HuH-7 (cell line): ENCODE measurements around the gene CENPE.
A peak's percentile ranks its signal among the peaks of the same experiment; 100 is the strongest.
"Not testable (repeated sequence)": the region's sequence is repeated elsewhere in the genome, so short reads cannot be mapped to it uniquely, and the experiment has no call there.

ENCODE experiments used
- DNase-seq: peaks from one replicate; pipeline ENCODE4 v3.0.0; 2011; ENCODE audit warnings: low spot score

The CENPE gene, protein sequence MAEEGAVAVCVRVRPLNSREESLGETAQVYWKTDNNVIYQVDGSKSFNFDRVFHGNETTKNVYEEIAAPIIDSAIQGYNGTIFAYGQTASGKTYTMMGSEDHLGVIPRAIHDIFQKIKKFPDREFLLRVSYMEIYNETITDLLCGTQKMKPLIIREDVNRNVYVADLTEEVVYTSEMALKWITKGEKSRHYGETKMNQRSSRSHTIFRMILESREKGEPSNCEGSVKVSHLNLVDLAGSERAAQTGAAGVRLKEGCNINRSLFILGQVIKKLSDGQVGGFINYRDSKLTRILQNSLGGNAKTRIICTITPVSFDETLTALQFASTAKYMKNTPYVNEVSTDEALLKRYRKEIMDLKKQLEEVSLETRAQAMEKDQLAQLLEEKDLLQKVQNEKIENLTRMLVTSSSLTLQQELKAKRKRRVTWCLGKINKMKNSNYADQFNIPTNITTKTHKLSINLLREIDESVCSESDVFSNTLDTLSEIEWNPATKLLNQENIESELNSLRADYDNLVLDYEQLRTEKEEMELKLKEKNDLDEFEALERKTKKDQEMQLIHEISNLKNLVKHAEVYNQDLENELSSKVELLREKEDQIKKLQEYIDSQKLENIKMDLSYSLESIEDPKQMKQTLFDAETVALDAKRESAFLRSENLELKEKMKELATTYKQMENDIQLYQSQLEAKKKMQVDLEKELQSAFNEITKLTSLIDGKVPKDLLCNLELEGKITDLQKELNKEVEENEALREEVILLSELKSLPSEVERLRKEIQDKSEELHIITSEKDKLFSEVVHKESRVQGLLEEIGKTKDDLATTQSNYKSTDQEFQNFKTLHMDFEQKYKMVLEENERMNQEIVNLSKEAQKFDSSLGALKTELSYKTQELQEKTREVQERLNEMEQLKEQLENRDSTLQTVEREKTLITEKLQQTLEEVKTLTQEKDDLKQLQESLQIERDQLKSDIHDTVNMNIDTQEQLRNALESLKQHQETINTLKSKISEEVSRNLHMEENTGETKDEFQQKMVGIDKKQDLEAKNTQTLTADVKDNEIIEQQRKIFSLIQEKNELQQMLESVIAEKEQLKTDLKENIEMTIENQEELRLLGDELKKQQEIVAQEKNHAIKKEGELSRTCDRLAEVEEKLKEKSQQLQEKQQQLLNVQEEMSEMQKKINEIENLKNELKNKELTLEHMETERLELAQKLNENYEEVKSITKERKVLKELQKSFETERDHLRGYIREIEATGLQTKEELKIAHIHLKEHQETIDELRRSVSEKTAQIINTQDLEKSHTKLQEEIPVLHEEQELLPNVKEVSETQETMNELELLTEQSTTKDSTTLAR (N-terminal part only)

DNA sequence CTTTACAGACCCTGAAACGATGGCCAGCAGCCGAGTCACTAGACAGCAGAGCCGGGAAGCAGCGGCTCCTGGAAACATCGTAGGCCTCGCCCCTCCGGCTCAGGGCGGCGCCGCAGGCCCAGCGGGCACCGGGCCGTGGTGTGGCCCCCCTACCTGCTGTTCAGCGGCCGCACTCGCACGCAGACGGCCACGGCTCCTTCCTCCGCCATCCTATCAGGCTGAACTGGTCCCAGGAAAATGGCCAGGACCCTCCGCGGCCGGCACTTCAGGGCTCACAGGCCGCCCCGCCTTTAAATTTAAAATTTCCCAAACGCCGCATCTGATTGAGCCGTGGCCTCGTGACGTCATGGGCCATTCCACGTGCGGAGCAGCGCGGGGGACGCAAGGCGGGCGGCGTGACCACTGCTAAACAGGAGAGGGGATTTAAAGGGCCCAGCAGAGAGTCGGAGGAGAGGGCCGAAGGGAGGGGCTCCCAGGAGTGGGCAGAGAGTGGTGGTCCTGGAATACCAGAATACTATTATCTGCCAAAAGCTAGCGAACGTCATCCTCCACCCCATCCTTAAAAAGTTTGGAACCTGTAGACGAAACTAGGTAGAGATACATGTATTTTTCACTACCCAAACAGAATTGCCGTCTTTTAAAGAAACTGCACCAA is at the start of gene CENPE:
CENPE (minus strand) TSS at position 233 of the 655 bp plus-strand sequence; CDS start at position 209, 24 bp downstream.
- DNase-seq = peak; percentile 53

DNA sequence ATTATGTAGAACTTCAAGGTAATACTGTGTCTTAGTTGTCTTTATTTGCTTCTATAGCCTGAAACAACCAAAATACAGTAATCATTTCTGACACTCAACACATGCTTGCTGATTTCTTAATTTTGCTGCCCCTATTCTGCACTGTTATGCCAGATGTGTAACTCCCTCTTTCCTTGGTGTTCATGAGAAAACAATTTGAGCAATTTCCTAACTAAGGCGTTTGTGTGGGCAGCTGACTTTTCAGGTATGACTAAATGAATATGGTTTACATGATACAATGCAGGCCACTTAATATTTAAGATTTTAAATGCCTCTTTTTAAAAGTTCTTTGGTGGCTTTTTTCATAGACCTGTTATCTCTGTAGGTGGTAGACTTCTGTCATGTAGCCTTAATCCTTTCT is 46.1 kb upstream of the CENPE start:
- no peak for DNase-seq

DNA sequence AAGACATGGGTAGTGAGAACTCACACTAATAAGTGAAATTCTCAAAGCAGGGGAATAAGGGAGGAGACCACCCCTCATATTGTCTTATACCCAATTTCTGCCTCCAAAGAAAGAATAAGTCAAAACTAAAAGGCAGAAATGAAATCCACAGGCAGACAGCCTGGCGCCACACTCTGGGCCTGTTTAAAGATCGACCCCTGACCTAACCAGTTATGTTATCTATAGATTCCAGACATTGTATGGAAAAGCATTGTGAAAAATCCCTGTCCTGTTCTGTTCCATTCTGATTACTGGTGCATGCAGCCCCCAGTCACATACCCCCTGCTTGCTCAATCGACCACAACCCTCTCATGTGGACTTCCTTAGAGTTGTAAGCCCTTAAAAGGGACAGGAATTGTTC is 32.8 kb upstream of the CENPE start:
- not testable (repeated sequence) for DNase-seq

DNA sequence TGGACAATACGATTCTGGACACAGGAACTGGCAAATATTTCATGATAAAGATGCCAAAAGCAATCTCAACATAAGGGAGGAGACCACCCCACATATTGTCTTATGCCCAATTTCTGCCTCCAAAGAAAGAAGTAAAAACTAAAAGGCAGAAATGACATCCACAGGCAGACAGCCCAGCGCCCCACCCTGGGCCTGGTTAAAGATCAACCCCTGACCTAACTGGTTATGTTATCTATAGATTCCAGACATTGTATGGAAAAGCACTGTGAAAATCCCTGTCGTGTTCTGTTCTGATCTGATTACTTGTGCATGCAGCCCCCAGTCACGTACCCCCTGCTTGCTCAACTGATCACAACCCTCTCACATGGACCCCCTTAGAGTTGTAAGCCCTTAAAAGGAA is 25.4 kb upstream of the CENPE start:
- DNase-seq = not testable (repeated sequence)

DNA sequence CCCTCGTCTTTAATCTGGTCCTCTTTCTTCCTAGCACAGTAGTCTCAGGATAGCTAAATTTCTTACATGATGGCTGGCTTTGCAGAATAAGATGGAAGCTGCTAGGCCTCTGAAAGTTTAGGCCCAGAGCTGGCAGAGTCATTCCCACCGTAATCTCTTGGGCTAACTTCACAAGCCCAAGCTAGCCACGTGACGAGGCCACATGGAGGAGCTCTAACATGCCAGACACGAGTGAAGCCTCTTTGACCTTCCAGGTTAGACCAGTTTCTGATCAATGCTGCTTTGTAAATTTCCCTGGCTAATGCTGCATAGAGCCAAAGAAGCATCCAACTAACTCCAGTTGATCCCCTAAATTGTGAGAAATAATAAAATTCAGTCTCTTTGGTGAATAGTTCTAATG is 9.5 kb upstream of the CENPE start:
- peak; percentile 9 for DNase-seq

DNA sequence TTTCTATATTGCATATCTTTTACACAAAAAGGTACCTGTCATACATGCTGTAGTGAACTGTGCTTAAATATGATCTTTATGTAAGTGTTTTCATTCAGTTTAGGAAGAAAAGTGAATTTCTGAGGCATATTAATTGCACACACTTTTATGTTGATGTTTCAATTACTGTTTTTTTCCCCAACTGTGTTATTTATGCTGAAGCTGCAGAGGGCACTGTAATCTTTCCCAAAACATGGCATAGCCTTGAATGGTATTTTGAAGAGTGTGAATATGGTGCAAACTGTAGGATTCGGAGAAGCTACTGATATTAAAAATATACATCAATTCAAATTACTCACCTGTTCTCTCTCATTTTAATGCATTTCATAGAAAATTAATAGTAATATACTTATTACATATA is 6.0 kb upstream of the CENPE start:
- DNase-seq = no peak

DNA sequence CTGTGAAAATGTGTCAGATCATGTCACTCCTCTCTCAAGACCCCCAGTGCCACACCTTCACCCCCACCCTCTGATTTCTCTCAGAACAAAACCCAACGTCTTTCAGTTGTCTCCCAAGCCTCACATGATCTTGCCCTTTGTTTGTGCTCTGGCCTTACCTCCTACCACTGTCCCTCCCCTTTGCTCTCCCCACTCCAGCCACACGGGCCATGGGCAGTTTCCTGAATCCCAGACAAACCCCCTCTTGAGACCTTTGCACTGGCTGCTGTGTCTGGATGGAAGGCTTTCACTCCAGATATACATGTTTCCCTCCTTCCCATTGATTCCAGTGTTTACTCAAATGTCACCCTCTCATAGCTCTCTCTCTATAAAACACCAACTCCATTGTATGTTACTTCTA is 3.6 kb upstream of the CENPE start:
- no peak for DNase-seq

DNA sequence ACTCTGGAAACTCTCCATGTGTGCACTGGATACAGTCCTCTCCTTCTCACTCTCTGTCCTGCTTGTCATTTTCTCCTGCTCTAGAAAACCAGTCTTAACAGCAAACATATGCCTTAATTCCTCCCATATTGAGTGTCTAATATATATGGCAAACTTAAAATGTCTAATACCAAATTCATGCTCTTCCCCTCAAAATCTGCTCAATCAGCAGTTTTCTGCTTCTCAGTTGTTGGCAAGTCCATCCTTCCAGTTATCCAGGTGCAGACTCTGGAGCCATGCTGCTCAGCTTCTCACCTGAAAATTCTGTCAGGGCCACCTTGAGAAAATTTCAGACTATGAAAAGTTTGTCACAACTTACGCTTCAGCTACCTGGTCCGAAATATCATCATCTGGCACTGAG is 3.1 kb upstream of the CENPE start:
- no peak for DNase-seq

DNA sequence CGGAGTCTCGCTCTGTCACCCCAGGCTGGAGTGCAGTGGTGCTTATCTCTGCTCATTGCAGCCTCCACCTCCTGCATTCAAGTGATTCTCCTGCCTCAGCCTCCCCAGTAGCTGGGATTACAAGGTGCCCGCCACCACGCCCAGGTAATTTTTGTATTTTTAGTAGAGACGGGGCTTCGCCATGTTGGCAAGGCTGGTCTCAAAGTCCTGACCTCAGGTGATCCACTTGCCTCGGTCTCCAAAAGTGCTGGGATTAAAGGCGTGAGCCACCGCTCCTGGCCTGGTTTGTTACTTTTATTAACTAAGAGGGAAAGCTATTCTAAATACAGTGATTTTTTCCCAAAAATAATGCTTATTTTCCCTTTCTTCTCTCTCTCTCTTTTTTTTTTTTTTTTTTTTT is 866 bp upstream of the CENPE start:
- DNase-seq = no peak

DNA sequence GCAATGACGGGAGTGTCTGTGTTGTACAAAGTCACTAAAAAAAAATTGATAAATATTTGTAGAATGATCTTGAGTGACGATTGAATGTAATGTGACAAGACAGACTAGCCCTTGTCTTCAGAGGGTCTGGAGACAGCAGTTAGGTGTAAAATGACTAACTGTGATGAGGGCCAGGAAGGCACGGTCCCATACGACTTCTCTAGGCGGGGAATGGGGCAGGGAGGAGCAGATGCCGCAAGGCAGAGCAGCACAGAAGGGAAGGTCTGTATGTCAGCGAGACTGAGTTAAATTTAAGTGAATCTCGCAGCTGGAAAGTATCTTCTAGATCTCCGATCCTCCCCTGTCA is 405 bp downstream of the CENPE start:
- no peak for DNase-seq

DNA sequence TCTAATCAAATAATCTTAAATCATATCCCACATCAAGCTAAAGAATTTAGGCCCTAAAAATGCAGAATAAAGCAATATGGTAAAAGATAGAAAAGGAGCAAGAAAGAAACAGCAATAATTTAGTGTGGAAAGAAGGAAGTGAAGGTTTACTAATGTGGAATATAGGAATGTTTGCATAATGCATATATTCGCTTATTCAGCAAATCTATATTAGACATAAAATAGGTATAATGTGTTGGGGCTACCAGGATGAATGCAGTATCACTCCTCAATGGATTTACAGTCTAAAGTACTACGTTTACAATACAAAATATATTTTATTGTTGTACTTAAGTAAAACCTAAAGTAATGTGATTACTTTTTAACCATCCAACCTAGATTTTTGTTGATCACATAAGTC is 4.7 kb downstream of the CENPE start:
- DNase-seq = no peak

DNA sequence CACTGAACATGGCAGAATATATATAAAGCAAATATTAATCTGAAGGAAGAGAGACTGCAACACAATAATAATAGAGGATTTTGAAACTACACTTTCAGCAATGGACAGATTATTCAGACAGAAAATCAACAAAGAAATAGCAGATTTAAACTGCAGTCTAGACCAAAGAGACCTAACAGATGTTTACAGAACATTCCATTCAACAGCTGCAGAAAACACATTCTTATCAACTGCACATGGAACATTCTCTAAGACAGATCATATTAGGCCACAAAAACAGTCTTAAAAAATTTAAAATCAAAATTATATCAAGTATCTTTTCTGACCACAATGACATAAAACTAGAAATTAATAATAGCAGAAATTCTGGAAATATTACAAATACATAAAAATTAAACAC is 27.1 kb downstream of the CENPE start:
- DNase-seq = no peak

DNA sequence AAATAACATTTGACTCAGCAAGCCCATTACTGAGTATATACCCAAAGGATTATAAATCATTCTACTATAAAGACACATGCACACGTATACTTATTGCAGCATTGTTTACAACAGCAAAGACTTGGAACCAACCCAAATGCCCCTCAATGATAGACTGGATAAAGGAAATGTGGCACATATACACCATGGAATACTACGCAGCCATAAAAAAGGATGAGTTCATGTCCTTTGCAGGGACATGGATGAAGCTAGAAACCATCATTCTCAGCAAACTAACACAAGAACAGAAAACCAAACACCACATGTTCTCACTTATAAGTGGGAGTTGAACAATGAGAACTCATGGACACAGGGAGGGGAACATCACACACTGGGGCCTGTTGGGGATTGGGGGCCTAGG is 28.4 kb downstream of the CENPE start:
- DNase-seq = not testable (repeated sequence)

DNA sequence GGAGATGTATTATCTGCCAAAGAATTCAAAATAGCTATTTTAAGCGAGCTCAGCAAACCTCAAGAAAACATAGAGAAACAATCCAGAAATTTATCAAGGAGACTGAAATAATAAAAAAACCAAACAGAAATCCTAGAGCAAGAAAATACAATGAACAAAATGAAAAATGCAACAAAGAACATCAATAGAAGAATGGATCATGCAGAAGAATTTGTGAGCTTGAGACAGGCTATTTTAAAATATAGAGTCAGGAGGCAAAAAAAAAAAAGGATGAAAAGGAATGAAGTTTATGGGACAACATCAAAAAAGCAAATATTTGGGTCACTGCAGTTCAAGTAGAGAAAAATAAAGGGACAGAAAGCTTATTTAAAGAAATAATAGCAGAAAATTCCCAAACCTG is 29.1 kb downstream of the CENPE start:
- no peak for DNase-seq

DNA sequence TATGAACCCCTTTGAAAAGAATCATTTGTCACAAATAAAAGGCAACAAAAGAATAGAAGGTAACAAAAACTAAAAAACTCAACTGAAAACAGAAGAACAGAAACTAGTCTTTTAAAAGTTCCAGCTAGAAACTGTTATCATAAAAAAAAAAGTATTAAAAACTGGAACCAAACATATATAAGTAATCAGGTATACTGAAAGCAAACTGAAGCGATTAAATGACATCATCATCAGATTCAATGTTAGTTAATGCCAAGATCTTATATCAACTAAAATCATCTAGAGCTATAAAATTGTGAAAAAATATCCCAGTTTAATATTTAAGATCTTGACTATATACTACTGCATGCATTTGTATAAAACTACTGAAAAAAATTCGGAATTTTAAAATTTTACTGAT is 36.0 kb downstream of the CENPE start:
- DNase-seq = no peak

DNA sequence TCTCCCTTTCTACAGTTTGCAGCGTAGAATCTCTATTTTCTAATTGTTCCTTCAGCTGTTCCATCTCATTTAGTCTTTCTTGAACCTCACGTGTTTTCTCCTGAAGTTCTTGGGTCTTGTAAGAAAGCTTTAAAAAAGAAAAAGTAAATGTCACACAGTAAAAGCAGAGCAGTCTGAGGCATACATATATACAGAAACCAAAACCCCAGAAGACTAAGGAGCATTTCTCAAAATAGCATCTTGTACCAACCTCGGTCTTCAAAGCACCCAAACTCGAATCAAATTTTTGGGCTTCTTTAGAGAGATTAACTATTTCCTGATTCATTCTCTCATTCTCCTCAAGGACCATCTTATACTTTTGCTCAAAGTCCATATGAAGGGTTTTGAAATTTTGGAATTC is 39.4 kb downstream of the CENPE start:
- DNase-seq = no peak

DNA sequence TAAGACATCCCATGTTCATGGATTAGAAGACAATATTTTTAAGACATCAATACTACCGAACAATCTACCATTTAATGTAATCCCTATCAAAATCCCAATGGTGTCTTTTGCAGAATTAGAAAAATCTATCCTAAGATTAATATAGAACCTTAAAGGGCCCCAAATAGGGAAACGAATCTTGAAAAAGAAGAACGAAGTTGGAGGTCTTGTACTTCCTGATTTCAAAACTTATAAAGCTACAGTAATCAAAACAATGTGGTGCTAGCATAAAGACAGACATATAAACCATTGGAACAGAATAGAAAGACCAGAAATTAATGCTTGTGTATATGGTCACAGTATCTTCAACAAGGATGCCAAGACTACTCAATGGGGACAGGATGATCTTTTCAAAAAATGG is 42.0 kb downstream of the CENPE start:
- DNase-seq = no peak

DNA sequence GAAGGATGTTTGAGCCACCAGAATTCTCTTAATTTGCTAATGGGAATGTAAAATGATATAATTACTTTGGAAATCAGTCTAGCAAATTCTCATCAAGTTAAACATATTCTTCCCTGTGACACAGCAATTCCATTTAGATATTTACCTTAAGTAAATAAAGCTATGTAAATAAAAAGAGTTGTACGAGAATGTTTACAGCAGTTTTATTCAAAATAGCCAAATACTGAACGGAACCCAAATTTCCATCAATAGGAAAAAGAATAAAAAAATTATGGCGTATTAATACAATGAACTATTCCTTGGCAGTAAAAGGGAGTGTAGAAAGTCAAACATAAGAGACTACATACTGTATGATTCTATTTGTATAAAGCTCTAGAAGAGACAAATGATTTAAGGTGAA is 45.8 kb downstream of the CENPE start:
- no peak for DNase-seq

DNA sequence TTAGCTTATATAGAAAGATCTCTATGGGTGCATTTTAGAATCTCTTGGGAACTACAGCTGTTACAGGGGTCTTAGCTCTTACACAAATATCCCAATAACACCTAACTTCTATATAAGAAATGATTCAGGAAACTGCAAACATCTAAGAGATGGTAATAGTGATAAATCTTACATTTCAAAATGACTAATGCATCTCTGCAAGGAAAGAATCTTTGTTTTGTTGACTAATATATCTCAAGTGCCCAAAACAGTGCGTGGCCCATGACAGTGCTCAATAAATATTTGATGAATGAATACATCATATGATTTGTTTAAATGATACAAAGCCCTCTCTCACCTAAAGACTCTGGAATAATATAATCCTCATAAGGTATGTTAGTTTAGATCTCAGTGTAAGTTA is 47.5 kb downstream of the CENPE start:
- no peak for DNase-seq

DNA sequence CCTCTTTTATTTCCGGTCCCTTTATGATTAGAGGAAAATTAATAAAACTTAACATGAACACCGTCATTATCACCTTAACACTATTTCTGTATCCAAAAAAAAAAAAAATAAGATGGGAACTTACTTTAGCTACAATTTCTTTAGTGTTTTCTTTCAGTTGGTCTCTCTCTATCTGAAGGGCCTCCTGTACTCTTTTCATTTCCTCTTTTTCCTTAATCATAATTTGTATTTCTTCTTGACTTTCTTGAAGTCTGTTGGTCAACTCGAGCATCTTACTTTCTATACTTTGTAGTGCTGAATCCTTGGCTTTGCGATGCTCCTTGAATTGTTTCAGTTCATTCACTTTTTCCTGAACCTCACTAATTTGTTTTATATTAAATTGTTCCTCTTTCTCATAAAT is 53.2 kb downstream of the CENPE start:
- DNase-seq = no peak

DNA sequence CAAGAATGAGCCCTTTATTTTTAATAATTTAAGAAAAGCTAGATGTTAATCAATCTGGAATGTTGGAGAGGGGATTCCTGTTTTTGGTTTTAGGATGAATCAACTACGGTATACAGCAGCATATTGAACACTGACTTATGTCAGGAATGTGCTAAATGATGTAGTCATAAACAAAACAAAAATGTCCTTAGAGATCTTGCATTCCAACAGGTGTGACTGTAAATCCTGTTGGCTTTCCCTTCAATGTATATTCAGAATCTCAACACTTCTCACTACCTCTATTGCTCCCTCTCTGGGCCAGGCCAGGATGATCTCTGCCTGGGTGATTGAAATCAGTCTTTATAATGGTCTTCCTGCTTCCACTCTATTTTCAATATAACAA is 60.7 kb downstream of the CENPE start:
- no peak for DNase-seq
